HepG2 (cell line): ENCODE results near the gene MED19. TPM values are rescaled to one million over a fixed set of nuclear protein-coding genes. Genes with fewer than 3 reads are reported as not detected.

Source experiments
- AGO1 ChIP-seq: fragments of 200-400 bp; formaldehyde crosslinking; IDR thresholded peaks from 2 replicates; pipeline ENCODE4 v1.6.1; 2017; ENCODE audit warnings: mild to moderate bottlenecking, low read depth, low read length, moderate library complexity; ENCODE audit not compliant: poor library complexity, severe bottlenecking
- FOSL2 ChIP-seq: sonication (generic); formaldehyde crosslinking; IDR thresholded peaks from 2 replicates; pipeline ENCODE4 v1.4.0; 2020; ENCODE audit warnings: missing genetic modification reagents
- NFATC3 ChIP-seq: sonication (generic); formaldehyde crosslinking; IDR thresholded peaks from 2 replicates; pipeline ENCODE4 v1.5.1; 2020; ENCODE audit warnings: mild to moderate bottlenecking, missing genetic modification reagents
- NR2F6 ChIP-seq, 2 experiments: IDR thresholded peaks; 2 replicates each; pipeline ENCODE4 v1.6.1; 2016; ENCODE audit warnings: antibody characterized with exemption in 1 of 2, mild to moderate bottlenecking in 1 of 2
- RAD51 ChIP-seq: fragments of 450-650 bp; IDR thresholded peaks from 2 replicates; pipeline ENCODE4 v1.6.1; 2016; ENCODE audit warnings: borderline replicate concordance
- RFX3 ChIP-seq: IDR thresholded peaks from 2 replicates; pipeline ENCODE4 v1.6.1; 2016; ENCODE audit warnings: missing biosample characterization, missing genetic modification reagents
- RFX5 ChIP-seq: IDR thresholded peaks from 2 replicates; pipeline ENCODE4 v1.6.1; 2011; ENCODE audit warnings: low read depth, low read length, improper control_type of control experiment
- SIN3A ChIP-seq: IDR thresholded peaks from 2 replicates; pipeline ENCODE4 v1.6.1; 2011; ENCODE audit warnings: low read depth, mild to moderate bottlenecking, control low read depth, low read length, borderline replicate concordance
- TAF1 ChIP-seq: sonication (generic); formaldehyde crosslinking; IDR thresholded peaks from 2 replicates; pipeline ENCODE4 v1.4.0; 2020; ENCODE audit warnings: missing genetic modification reagents
- ZNF274 ChIP-seq: sonication (generic); formaldehyde crosslinking; IDR thresholded peaks from 2 replicates; pipeline ENCODE4 v1.5.1; 2020; ENCODE audit warnings: mild to moderate bottlenecking, missing genetic modification reagents
- ZNF30 ChIP-seq: sonication (generic); formaldehyde crosslinking; IDR thresholded peaks from 2 replicates; pipeline ENCODE4 v1.5.0; 2020; ENCODE audit warnings: mild to moderate bottlenecking, missing genetic modification reagents
- ZNF878 ChIP-seq: sonication (generic); formaldehyde crosslinking; IDR thresholded peaks from 2 replicates; pipeline ENCODE4 v1.8.1; 2023; ENCODE audit warnings: mild to moderate bottlenecking, missing genetic modification reagents, moderate library complexity
- polyA plus RNA-seq, 8 experiments: library from polyadenylated mRNA; depleted of rRNA in 3 of 8; stranded (reverse) in 7 of 8; unstranded in 1 of 8; fragments of >200 nt; fragmentation: Illumina TruSeq in 4 of 8; extraction: Trizol in 4 of 8; gene quantifications; 2 replicates each; pipeline versions ENCODE4 v1.2.1 to v1.2.3, GENCODE V29; 2011 to 2016; ENCODE audit warnings: low read depth in 4 of 8, missing spikeins in 1 of 8, mixed read lengths in 1 of 8; ENCODE audit not compliant: insufficient read depth in 1 of 8
- total RNA-seq, 5 experiments: library from RNA; depleted of rRNA; stranded (reverse); fragments of >200 nt; fragmentation: Illumina TruSeq; extraction: Trizol; gene quantifications; 2 replicates each; pipeline ENCODE4 v1.2.3, GENCODE V29; 2016; ENCODE audit warnings: low read depth in 1 of 5
- TF ChIP-seq, protein P1 (sequence below): sonication (generic); formaldehyde crosslinking; IDR thresholded peaks from 2 replicates; pipeline ENCODE4 v1.4.0; 2020; ENCODE audit warnings: missing genetic modification reagents, borderline replicate concordance
- TF ChIP-seq, protein P2 (sequence below): sonication (generic); formaldehyde crosslinking; conservative IDR thresholded peaks from 2 replicates; pipeline ENCODE4 v1.5.0; 2020; ENCODE audit warnings: missing genetic modification reagents
- TF ChIP-seq, protein P3 (sequence below): sonication (generic); formaldehyde crosslinking; IDR thresholded peaks from 2 replicates; pipeline ENCODE4 v1.4.0; 2020; ENCODE audit warnings: missing genetic modification reagents
- TF ChIP-seq, protein P4 (sequence below): sonication (generic); formaldehyde crosslinking; IDR thresholded peaks from 2 replicates; pipeline ENCODE4 v1.4.0; 2020; ENCODE audit warnings: mild to moderate bottlenecking, missing genetic modification reagents, borderline replicate concordance
- TF ChIP-seq, protein P5 (sequence below): sonication (generic); formaldehyde crosslinking; IDR thresholded peaks from 2 replicates; pipeline ENCODE4 v1.4.0; 2020; ENCODE audit warnings: mild to moderate bottlenecking, missing genetic modification reagents

MED19 gene
- total and polyA plus RNA-seq, 2 of the 13 experiments (the other 11 are each of a cell fraction or from before 2014, with no cell fraction given): 12.9 to 13.8 TPM

DNA sequence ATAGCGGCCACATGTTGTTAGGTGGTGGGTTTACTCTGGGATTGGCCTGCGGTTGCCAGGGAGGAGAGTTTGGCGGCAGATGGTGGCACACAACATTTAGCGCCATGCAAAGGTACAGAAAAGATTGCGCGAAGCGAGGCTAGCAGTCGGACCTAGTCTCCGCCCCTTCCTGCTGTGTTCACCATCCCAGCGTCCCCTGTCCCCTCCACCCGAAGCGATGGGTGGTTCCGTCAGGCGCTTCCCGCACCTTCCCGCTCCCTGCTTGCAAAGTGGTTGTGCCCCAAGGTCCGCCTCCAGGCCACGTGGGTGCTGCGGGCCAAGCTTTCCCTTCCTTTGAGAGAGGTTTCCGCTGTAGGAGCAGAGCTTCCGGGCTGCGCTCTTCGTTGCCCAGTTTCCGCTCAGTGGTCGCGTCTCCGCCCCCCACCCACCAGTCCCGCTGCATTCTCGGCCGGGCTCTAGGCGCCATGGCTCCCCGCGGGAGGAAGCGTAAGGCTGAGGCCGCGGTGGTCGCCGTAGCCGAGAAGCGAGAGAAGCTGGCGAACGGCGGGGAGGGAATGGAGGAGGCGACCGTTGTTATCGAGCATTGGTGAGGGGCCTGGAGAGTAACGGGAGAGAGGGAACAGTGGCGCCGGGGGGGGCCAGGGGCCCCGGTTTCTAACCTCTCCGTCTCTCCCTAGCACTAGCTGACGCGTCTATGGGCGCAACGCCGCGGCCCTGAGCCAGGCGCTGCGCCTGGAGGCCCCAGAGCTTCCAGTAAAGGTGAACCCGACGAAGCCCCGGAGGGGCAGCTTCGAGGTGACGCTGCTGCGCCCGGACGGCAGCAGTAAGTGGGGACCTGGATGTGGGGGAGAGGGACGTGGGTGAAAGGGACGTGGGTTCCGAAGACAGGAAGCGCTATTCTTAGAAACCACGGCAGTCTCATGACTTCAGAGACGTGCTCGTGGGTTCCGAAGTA, 29.4 kb upstream of the MED19 start, which contains the start of gene SELENOH (continued):
- TF ChIP-seq, protein P1, sequence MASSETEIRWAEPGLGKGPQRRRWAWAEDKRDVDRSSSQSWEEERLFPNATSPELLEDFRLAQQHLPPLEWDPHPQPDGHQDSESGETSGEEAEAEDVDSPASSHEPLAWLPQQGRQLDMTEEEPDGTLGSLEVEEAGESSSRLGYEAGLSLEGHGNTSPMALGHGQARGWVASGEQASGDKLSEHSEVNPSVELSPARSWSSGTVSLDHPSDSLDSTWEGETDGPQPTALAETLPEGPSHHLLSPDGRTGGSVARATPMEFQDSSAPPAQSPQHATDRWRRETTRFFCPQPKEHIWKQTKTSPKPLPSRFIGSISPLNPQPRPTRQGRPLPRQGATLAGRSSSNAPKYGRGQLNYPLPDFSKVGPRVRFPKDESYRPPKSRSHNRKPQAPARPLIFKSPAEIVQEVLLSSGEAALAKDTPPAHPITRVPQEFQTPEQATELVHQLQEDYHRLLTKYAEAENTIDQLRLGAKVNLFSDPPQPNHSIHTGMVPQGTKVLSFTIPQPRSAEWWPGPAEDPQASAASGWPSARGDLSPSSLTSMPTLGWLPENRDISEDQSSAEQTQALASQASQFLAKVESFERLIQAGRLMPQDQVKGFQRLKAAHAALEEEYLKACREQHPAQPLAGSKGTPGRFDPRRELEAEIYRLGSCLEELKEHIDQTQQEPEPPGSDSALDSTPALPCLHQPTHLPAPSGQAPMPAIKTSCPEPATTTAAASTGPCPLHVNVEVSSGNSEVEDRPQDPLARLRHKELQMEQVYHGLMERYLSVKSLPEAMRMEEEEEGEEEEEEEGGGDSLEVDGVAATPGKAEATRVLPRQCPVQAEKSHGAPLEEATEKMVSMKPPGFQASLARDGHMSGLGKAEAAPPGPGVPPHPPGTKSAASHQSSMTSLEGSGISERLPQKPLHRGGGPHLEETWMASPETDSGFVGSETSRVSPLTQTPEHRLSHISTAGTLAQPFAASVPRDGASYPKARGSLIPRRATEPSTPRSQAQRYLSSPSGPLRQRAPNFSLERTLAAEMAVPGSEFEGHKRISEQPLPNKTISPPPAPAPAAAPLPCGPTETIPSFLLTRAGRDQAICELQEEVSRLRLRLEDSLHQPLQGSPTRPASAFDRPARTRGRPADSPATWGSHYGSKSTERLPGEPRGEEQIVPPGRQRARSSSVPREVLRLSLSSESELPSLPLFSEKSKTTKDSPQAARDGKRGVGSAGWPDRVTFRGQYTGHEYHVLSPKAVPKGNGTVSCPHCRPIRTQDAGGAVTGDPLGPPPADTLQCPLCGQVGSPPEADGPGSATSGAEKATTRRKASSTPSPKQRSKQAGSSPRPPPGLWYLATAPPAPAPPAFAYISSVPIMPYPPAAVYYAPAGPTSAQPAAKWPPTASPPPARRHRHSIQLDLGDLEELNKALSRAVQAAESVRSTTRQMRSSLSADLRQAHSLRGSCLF (CRISPR knock-in tag): no peak
- TF ChIP-seq NFATC3 (CRISPR knock-in tag) (no peak), FOSL2 (CRISPR knock-in tag) (peak; percentile 45; the same call in 1 of the 2 replicates), ZNF30 (CRISPR knock-in tag) (no peak), TAF1 (peak; percentile 74; the same call in 1 of the 2 replicates), RFX5 (peak; percentile 93), ZNF274 (CRISPR knock-in tag) (peak; percentile 40; the same call in 1 of the 2 replicates), RFX3 (CRISPR knock-in tag) (no peak), AGO1 (peak; percentile 88), NR2F6 (IDR thresholded peaks at IDR 0.05) (no peak), NR2F6 (CRISPR knock-in tag; IDR thresholded peaks at IDR 0.05) (peak; percentile 55; the same call in 1 of the 2 replicates), RAD51 (peak; percentile 35; the same call in 1 of the 2 replicates), SIN3A (peak; percentile 69; the same call in 1 of the 2 replicates), ZNF878 (CRISPR knock-in tag) (peak; percentile 60; the same call in 1 of the 2 replicates)
- TF ChIP-seq, protein P2, sequence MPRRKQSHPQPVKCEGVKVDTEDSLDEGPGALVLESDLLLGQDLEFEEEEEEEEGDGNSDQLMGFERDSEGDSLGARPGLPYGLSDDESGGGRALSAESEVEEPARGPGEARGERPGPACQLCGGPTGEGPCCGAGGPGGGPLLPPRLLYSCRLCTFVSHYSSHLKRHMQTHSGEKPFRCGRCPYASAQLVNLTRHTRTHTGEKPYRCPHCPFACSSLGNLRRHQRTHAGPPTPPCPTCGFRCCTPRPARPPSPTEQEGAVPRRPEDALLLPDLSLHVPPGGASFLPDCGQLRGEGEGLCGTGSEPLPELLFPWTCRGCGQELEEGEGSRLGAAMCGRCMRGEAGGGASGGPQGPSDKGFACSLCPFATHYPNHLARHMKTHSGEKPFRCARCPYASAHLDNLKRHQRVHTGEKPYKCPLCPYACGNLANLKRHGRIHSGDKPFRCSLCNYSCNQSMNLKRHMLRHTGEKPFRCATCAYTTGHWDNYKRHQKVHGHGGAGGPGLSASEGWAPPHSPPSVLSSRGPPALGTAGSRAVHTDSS (CRISPR knock-in tag): no peak
- TF ChIP-seq, protein P3, sequence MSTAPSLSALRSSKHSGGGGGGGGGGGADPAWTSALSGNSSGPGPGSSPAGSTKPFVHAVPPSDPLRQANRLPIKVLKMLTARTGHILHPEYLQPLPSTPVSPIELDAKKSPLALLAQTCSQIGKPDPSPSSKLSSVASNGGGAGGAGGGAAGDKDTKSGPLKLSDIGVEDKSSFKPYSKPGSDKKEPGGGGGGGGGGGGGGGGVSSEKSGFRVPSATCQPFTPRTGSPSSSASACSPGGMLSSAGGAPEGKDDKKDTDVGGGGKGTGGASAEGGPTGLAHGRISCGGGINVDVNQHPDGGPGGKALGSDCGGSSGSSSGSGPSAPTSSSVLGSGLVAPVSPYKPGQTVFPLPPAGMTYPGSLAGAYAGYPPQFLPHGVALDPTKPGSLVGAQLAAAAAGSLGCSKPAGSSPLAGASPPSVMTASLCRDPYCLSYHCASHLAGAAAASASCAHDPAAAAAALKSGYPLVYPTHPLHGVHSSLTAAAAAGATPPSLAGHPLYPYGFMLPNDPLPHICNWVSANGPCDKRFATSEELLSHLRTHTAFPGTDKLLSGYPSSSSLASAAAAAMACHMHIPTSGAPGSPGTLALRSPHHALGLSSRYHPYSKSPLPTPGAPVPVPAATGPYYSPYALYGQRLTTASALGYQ (CRISPR knock-in tag): no peak
- TF ChIP-seq, protein P4, sequence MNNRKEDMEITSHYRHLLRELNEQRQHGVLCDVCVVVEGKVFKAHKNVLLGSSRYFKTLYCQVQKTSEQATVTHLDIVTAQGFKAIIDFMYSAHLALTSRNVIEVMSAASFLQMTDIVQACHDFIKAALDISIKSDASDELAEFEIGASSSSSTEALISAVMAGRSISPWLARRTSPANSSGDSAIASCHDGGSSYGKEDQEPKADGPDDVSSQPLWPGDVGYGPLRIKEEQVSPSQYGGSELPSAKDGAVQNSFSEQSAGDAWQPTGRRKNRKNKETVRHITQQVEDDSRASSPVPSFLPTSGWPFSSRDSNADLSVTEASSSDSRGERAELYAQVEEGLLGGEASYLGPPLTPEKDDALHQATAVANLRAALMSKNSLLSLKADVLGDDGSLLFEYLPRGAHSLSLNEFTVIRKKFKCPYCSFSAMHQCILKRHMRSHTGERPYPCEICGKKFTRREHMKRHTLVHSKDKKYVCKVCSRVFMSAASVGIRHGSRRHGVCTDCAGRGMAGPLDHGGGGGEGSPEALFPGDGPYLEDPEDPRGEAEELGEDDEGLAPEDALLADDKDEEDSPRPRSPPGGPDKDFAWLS (CRISPR knock-in tag): no peak
- TF ChIP-seq, protein P5, sequence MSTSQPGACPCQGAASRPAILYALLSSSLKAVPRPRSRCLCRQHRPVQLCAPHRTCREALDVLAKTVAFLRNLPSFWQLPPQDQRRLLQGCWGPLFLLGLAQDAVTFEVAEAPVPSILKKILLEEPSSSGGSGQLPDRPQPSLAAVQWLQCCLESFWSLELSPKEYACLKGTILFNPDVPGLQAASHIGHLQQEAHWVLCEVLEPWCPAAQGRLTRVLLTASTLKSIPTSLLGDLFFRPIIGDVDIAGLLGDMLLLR (CRISPR knock-in tag): no peak; the same call in 1 of the 2 replicates
